ENCODE measurements around the gene POU2F1.

POU2F1 gene

DNA sequence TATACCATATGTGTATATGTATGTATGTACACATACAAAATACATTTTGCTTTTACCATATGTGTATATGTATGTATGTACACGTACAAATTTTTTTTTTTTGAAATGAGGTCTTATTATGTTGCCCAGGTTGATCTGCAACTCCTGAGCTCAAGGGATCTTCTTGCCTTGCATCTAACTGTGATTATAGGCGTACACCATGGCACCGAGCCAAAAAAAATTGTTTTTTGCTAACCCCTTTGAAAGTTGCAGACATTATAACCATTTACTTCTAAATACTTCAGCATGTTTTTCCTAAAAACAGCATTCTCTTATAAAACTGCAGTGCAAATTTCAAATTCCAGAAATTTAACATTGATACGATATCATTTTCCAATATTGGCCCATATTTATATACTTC lies 147.0 kb downstream of the POU2F1 start:
- Histone ChIP-seq H3K9me3 (no peaks in the 10 kb centered on the region), H3K4me1 (ENCODE audit: control insufficient read depth in 1 of 2, insufficient read depth in 1 of 2, low read depth in 1 of 2, low read length in 1 of 2) (no peaks in the 10 kb centered on the region), H3K27ac (no peak overlapping the region), H3K27me3 (no peaks in the 10 kb centered on the region), H3K36me3 (peaks cover 26% of the 10 kb centered on the region), H3K4me3 (ENCODE audit: low read depth in 1 of 2, low read length in 1 of 2) (no peak overlapping the region)
- TF ChIP-seq, protein P1, sequence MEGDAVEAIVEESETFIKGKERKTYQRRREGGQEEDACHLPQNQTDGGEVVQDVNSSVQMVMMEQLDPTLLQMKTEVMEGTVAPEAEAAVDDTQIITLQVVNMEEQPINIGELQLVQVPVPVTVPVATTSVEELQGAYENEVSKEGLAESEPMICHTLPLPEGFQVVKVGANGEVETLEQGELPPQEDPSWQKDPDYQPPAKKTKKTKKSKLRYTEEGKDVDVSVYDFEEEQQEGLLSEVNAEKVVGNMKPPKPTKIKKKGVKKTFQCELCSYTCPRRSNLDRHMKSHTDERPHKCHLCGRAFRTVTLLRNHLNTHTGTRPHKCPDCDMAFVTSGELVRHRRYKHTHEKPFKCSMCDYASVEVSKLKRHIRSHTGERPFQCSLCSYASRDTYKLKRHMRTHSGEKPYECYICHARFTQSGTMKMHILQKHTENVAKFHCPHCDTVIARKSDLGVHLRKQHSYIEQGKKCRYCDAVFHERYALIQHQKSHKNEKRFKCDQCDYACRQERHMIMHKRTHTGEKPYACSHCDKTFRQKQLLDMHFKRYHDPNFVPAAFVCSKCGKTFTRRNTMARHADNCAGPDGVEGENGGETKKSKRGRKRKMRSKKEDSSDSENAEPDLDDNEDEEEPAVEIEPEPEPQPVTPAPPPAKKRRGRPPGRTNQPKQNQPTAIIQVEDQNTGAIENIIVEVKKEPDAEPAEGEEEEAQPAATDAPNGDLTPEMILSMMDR (IDR thresholded peaks at IDR 0.05) = no peak

DNA sequence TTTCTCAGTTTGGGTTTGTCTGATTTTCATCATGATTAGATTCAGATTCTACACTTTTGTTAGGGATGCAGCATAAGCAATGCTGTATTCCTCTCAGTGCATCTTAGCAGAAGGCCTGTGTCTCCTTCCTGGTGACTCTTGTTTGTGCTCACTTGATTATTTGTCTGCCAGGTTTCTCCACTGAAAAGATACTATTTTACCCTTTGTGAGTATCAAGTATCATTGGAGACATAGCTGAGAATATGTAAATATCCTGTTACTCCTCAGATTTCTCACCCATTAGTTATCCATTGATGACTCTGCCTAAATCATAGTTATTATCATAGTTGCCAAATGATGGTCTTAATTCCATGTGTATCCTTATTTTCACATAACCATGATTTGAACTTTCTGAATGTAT lies 148.5 kb downstream of the POU2F1 start:
- Histone ChIP-seq H3K9me3 (no peaks in the 10 kb centered on the region), H3K36me3 (peaks cover 31% of the 10 kb centered on the region), H3K4me1 (ENCODE audit: control insufficient read depth in 1 of 2, insufficient read depth in 1 of 2, low read depth in 1 of 2, low read length in 1 of 2) (no peaks in the 10 kb centered on the region), H3K4me3 (ENCODE audit: low read depth in 1 of 2, low read length in 1 of 2) (no peak overlapping the region), H3K27ac (no peak overlapping the region), H3K27me3 (no peaks in the 10 kb centered on the region)
- TF ChIP-seq, protein P1 (IDR thresholded peaks at IDR 0.05) = no peak

DNA sequence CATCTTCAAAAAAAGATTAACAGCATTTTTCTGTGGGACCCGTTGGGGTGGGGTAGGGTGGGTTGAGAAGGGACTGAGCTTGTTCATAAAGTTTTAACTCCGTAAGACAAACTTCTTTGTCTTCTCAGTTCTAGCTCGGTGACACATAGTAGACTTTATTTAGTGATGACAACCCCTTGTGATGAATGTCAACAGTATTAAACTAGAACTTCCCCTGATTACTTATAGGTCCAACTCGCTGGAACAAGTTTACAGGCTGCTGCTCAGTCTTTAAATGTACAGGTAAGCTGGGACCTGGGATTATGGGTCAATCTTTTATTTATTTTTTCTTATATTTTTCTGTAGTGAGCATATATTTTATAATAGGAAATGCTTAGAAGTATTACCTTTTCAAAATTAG lies 149.2 kb downstream of the POU2F1 start:
- Histone ChIP-seq H3K36me3 (peaks cover 36% of the 10 kb centered on the region), H3K27ac (no peak overlapping the region), H3K4me3 (ENCODE audit: low read depth in 1 of 2, low read length in 1 of 2) (no peak overlapping the region), H3K4me1 (ENCODE audit: control insufficient read depth in 1 of 2, insufficient read depth in 1 of 2, low read depth in 1 of 2, low read length in 1 of 2) (no peaks in the 10 kb centered on the region), H3K9me3 (no peaks in the 10 kb centered on the region), H3K27me3 (no peaks in the 10 kb centered on the region)
- TF ChIP-seq, protein P1 (IDR thresholded peaks at IDR 0.05) = no peak

DNA sequence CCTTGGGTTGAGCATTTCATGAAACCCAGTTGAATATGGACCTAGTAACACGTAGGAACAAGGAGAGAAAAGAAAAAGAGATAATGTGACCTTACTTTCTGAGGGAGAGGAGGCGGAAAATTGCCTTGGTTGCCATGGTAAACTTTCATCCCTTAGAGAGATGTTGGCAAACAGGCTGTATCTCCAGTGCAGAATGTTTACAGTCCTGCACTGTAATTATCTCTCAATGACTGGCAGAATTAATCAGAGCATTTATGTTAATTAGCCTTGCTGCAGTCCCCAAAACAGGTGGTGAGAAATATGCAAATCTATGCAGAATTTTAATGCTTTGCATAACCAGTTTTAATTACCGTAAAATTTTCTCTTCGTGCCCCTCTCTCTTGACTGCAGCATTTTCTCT lies 150.3 kb downstream of the POU2F1 start:
- no peaks in the 10 kb centered on the region for H3K27me3 ChIP-seq
- no peak overlapping the region for H3K27ac ChIP-seq
- peaks cover 34% of the 10 kb centered on the region for H3K36me3 ChIP-seq
- H3K4me3 ChIP-seq (ENCODE audit: low read depth in 1 of 2, low read length in 1 of 2) = no peak overlapping the region
- no peaks in the 10 kb centered on the region for H3K4me1 ChIP-seq (ENCODE audit: control insufficient read depth in 1 of 2, insufficient read depth in 1 of 2, low read depth in 1 of 2, low read length in 1 of 2)
- H3K9me3 ChIP-seq = no peaks in the 10 kb centered on the region
- TF ChIP-seq, protein P1 (IDR thresholded peaks at IDR 0.05) = no peak

DNA sequence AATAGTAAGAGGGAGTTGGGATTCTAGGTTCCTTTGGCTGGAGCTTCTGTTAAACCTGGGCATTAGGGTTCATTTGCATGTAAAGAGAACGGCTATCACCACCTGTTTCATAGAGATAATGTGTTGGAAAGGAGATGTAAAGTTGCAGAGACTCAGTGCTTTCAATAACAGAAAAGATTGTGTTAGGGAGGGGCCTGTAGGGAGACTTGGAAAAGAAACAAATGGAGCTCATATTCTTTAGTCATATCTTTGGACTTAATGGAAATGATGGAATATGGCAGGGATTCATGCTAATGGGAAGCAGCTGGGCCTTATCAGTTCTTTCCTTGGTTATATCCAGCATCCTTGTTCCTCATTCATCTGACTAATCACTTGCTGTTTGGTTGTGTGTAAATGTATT lies 152.7 kb downstream of the POU2F1 start:
- Histone ChIP-seq H3K36me3 (peaks cover 39% of the 10 kb centered on the region), H3K27me3 (no peaks in the 10 kb centered on the region), H3K9me3 (no peaks in the 10 kb centered on the region), H3K4me1 (ENCODE audit: control insufficient read depth in 1 of 2, insufficient read depth in 1 of 2, low read depth in 1 of 2, low read length in 1 of 2) (no peaks in the 10 kb centered on the region), H3K27ac (no peak overlapping the region), H3K4me3 (ENCODE audit: low read depth in 1 of 2, low read length in 1 of 2) (no peak overlapping the region)
- TF ChIP-seq, protein P1 (IDR thresholded peaks at IDR 0.05) = no peak

DNA sequence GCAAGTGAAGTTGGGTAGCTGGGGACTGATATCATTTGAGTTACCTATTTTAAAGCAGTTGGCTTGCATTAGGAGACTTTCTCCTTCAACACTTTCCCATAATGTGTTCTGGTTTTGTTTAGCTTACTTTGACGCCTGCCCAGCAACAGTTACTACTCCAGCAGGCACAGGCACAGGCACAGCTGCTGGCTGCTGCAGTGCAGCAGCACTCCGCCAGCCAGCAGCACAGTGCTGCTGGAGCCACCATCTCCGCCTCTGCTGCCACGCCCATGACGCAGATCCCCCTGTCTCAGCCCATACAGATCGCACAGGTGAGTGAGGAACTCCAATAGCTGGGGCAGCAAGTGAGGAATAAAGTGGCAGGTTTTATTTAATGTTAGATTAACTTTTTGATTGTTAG lies 153.3 kb downstream of the POU2F1 start:
- Histone ChIP-seq H3K27ac (no peak overlapping the region), H3K4me1 (ENCODE audit: control insufficient read depth in 1 of 2, insufficient read depth in 1 of 2, low read depth in 1 of 2, low read length in 1 of 2) (no peaks in the 10 kb centered on the region), H3K36me3 (peaks cover 39% of the 10 kb centered on the region), H3K4me3 (ENCODE audit: low read depth in 1 of 2, low read length in 1 of 2) (no peak overlapping the region), H3K27me3 (no peaks in the 10 kb centered on the region), H3K9me3 (no peaks in the 10 kb centered on the region)
- TF ChIP-seq, protein P1 (IDR thresholded peaks at IDR 0.05) = no peak

Data from neutrophil (primary cell).